Left ventricle myocardium inferior (tissue), 1 donor: ENCODE measurements around the gene MT1B. TPM values are rescaled to one million over a fixed set of nuclear protein-coding genes. Genes with fewer than 3 reads are reported as not detected.

Source experiments
- DNase-seq: peaks from one replicate; pipeline ENCODE4 v3.0.0-alpha.2; 2020
- H3K27ac ChIP-seq: fragments of 200-600 bp; replicated peaks from 2 replicates; pipeline ENCODE4 v1.8.0; 2021
- H3K27me3 ChIP-seq: fragments of 200-600 bp; 2 replicates; pipeline ENCODE4 v1.8.0; 2021; ENCODE audit warnings: low read depth
- H3K36me3 ChIP-seq: fragments of 200-600 bp; 2 replicates; pipeline ENCODE4 v1.8.0; 2021
- H3K4me1 ChIP-seq: fragments of 200-600 bp; 2 replicates; pipeline ENCODE4 v1.8.0; 2021
- H3K4me3 ChIP-seq: fragments of 200-600 bp; 2 replicates; pipeline ENCODE4 v1.8.0; 2021; ENCODE audit warnings: mild to moderate bottlenecking, moderate library complexity
- H3K9me3 ChIP-seq: fragments of 200-600 bp; replicated peaks from 2 replicates; pipeline ENCODE4 v1.8.0; 2021
- intact Hi-C: fragments of 100-400 bp; cut with micrococcal nuclease; formaldehyde crosslinking; loops from one replicate; pipeline ENCODE4 v1.11.0; 2022
- total RNA-seq: library from RNA; stranded (reverse); fragmentation: NEBNext Ultra II Directional; extraction: Animal tissue kit (Norgen Biotek cat#: 25700); gene quantifications from one replicate; pipeline ENCODE4 v1.2.1, GENCODE V29; 2021
- TF ChIP-seq, protein P1 (sequence below): fragments of 200-600 bp; IDR thresholded peaks from 2 replicates; pipeline ENCODE4 v1.8.0; 2021; ENCODE audit warnings: antibody characterized with exemption, mild to moderate bottlenecking, borderline replicate concordance
- donor health status: DM: no; HTN: yes; CAD: no; lungs with severe emphysema.

MT1B gene
- total RNA-seq, 1 donor from 2014 or later, result not detected

DNA sequence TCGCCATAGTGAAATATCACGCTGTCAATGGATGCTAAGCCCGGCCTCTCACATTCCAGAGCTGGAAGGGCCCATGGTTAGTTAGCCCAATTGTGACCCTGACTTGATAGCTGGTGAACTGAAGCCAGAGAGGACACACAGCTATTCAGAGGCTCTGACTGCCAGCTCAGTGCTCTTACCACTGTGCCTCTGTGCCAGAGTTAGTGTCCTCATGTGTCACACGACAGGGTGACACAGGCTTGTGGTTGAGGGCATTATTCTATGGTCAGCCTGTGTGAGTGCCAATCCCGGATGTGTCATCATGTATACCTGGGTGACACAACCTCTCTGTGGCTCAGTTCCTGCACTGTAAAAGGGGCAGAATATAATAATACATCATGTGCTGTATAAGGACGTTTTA, 28.1 kb downstream of the MT1B start:
- no peak for DNase-seq
- no peak overlapping the region for H3K4me3 ChIP-seq
- intact Hi-C loops, result no loop called here

GRCh38 chr16:56681939-56682702, 30.4 kb downstream of the MT1B start, which contains the start of gene MT1X:
MT1X (plus strand) TSS chr16:56682470; CDS start chr16:56682541, 71 bp downstream.
- H3K4me3 ChIP-seq, result peak within 1 kb of the TSS; percentile 80
- peak; percentile 96 for DNase-seq
- H3K27ac ChIP-seq, result peak within 1 kb of the TSS; percentile 94
- no peaks in the 10 kb centered on the region for H3K36me3 ChIP-seq
- no peaks in the 10 kb centered on the region for H3K27me3 ChIP-seq
- intact Hi-C loops, result no loop called here
- H3K9me3 ChIP-seq, result peaks cover 7% of the 10 kb centered on the region
- peaks cover 67% of the 10 kb centered on the region for H3K4me1 ChIP-seq
- TF ChIP-seq, protein P1, sequence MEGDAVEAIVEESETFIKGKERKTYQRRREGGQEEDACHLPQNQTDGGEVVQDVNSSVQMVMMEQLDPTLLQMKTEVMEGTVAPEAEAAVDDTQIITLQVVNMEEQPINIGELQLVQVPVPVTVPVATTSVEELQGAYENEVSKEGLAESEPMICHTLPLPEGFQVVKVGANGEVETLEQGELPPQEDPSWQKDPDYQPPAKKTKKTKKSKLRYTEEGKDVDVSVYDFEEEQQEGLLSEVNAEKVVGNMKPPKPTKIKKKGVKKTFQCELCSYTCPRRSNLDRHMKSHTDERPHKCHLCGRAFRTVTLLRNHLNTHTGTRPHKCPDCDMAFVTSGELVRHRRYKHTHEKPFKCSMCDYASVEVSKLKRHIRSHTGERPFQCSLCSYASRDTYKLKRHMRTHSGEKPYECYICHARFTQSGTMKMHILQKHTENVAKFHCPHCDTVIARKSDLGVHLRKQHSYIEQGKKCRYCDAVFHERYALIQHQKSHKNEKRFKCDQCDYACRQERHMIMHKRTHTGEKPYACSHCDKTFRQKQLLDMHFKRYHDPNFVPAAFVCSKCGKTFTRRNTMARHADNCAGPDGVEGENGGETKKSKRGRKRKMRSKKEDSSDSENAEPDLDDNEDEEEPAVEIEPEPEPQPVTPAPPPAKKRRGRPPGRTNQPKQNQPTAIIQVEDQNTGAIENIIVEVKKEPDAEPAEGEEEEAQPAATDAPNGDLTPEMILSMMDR, result no peak

More for the DNA sequence above, 28.1 kb downstream of the MT1B start:
- TF ChIP-seq, protein P1, result no peak
- H3K27me3 ChIP-seq, result peaks cover 23% of the 10 kb centered on the region
- no peaks in the 10 kb centered on the region for H3K9me3 ChIP-seq
- H3K27ac ChIP-seq, result peak overlapping the region; percentile 94
- no peaks in the 10 kb centered on the region for H3K36me3 ChIP-seq
- H3K4me1 ChIP-seq, result peaks cover 67% of the 10 kb centered on the region

DNA sequence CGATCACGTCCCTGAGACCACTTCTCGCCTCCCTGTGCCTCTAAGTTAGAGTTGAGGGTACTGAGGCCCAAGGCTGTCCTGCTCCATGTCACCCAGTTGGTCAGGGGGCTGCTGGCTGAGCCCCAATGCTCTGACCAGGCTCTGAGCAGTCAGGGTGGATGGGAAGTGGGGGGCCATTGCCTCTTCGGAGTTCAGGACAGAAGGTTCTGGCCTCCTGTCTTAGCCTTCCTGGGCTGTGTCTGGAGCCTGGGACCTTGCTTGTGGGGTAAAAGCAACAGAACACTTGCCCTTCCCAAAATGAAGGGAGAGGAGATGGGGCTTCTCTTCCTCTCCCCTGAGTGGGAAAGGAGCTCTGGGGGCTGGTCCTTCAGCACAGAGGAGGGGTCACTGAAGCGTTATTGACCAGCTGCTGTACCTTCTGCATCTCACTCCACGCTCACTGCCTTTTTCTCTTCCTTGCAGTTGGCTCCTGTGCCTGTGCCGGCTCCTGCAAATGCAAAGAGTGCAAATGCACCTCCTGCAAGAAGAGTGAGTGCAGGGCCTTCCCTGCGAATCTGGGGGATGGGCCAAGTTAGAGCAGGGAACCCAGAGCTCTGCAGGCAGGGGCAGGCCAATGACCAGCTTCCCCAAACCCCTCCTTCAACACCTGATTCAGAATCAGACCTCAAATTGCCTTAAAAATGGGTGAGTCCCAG, 31.2 kb downstream of the MT1B start:
- H3K27ac ChIP-seq, result peak overlapping the region; percentile 94

DNA sequence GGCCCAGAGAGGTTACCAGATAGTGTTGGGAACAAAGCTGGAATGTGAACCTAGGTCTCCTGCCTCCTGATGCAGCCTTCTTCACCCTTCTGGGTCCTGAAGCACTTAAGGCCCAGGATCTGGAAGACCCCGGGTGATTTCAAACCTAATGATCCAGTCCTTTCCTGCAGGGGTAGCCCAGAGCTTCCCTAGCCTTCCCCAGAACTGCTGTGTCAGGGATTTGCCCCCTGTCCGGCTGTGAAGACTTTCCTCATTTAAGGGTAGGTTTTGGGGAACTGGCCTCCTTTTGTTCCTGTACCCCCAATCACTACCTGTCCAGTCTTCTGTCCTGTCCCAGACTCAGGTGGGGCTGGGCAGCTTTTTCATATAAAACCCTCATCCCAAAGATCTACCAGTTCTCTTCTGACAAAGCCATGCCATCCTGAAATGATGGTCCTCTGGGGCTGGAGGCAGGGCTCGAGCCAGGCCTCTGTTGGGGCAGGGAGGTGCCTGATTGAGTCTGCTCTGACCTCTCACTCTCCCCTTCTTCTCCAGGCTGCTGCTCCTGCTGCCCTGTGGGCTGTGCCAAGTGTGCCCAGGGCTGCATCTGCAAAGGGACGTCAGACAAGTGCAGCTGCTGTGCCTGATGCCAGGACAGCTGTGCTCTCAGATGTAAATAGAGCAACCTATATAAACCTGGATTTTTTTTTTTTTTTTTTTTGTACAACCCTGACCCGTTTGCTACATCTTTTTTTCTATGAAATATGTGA, 31.9 kb downstream of the MT1B start:
- no peaks in the 10 kb centered on the region for H3K27me3 ChIP-seq
- H3K27ac ChIP-seq, result peak overlapping the region; percentile 94
- H3K4me3 ChIP-seq, result peak overlapping the region; percentile 80
- H3K36me3 ChIP-seq, result no peaks in the 10 kb centered on the region
- DNase-seq, result no peak
- intact Hi-C loops, result no loop called here
- H3K9me3 ChIP-seq, result peaks cover 7% of the 10 kb centered on the region
- peaks cover 66% of the 10 kb centered on the region for H3K4me1 ChIP-seq
- TF ChIP-seq, protein P1, result no peak

More for the DNA sequence above, 31.2 kb downstream of the MT1B start:
- Histone ChIP-seq H3K4me3 (peak overlapping the region; percentile 80), H3K9me3 (peaks cover 7% of the 10 kb centered on the region), H3K27me3 (no peaks in the 10 kb centered on the region), H3K4me1 (peaks cover 67% of the 10 kb centered on the region), H3K36me3 (no peaks in the 10 kb centered on the region)
- TF ChIP-seq, protein P1, result no peak
- intact Hi-C loops, result no loop called here
- DNase-seq, result no peak

- peaks cover 58% of the 10 kb centered on the region for H3K4me1 ChIP-seq
- TF ChIP-seq, protein P1, result no peak
- peaks cover 7% of the 10 kb centered on the region for H3K9me3 ChIP-seq
- no peaks in the 10 kb centered on the region for H3K27me3 ChIP-seq
- H3K36me3 ChIP-seq, result no peaks in the 10 kb centered on the region
- H3K4me3 ChIP-seq, result peak overlapping the region; percentile 80
- intact Hi-C loops, result no loop called here
- no peak for DNase-seq
- peak overlapping the region; percentile 94 for H3K27ac ChIP-seq
Observed at GRCh38 chr16:56684256-56684925, 32.7 kb downstream of the MT1B start.
